Fibroblast of pulmonary artery (primary cell): ENCODE measurements around the gene COL18A1.
A peak's percentile ranks its signal among the peaks of the same experiment; 100 is the strongest.

Source experiments
- DNase-seq: peaks from one replicate; pipeline ENCODE4 v3.0.0-alpha.2; 2010; ENCODE audit warnings: low read depth
- H3K4me3 ChIP-seq: replicated peaks from 2 replicates; pipeline ENCODE4 v1.5.1; 2011; ENCODE audit warnings: low read depth, mild to moderate bottlenecking, control low read depth, low read length, moderate library complexity
- TF ChIP-seq, protein P1 (sequence below): IDR thresholded peaks from 2 replicates; pipeline ENCODE4 v1.5.1; 2011; ENCODE audit warnings: mild to moderate bottlenecking, control low read depth, low read length, inconsistent platforms; ENCODE audit errors: missing control alignments

Gene COL18A1

GRCh38 chr21:45393833-45394638, 10.9 kb upstream of the COL18A1 start:
- DNase-seq = no peak
- no peak overlapping the region for H3K4me3 ChIP-seq
- TF ChIP-seq, protein P1, sequence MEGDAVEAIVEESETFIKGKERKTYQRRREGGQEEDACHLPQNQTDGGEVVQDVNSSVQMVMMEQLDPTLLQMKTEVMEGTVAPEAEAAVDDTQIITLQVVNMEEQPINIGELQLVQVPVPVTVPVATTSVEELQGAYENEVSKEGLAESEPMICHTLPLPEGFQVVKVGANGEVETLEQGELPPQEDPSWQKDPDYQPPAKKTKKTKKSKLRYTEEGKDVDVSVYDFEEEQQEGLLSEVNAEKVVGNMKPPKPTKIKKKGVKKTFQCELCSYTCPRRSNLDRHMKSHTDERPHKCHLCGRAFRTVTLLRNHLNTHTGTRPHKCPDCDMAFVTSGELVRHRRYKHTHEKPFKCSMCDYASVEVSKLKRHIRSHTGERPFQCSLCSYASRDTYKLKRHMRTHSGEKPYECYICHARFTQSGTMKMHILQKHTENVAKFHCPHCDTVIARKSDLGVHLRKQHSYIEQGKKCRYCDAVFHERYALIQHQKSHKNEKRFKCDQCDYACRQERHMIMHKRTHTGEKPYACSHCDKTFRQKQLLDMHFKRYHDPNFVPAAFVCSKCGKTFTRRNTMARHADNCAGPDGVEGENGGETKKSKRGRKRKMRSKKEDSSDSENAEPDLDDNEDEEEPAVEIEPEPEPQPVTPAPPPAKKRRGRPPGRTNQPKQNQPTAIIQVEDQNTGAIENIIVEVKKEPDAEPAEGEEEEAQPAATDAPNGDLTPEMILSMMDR = no peak

- TF ChIP-seq, protein P1 = no peak
- H3K4me3 ChIP-seq = no peak overlapping the region
- no peak for DNase-seq
These were observed 8.4 kb upstream of the COL18A1 start for GRCh38 chr21:45396620-45396995.

DNA sequence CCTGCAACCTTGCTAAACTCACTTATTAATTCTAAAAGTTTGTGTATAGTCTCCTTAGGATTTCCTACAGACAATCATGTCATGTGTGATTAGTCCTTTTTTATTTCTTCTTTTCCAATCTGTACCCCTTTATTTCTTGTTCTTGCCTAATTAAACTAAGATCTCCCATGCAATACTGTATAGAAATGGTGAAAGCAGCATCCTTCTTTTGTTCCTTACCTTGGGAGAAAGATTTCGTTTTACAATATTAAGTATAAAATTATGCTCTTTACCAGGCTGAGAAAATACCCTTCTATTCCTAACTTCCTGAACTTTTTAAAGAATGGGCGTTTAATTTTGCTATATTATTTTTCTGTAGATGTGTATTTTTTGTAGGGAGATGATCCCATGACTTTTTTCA, 7.6 kb upstream of the COL18A1 start:
- TF ChIP-seq, protein P1 = no peak

DNA sequence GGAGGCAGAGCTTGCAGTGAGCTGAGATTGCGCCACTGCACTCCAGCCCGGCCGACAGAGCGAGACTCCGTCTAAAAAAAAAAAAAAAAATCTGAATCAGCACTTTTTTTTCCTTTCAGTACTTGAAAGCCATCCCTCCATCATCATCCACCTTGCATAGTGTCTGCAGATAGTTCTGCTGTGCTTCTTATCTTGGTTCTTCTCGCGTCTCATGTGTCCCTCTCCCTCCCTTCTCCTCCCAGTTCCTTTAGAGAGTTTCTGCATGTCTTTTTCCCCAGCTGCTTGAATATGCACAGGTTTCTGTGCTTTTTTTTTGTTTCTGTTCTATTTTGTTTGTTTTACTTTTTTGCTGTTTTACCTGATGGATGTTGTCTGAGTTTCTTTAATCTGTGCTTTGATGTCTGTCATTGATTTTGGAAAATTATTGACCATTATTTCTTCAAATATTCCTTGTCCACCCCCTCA, 3.9 kb upstream of the COL18A1 start:
- no peak for DNase-seq
- no peak overlapping the region for H3K4me3 ChIP-seq
- TF ChIP-seq, protein P1 = no peak

More for the DNA sequence above, 7.6 kb upstream of the COL18A1 start:
- no peak overlapping the region for H3K4me3 ChIP-seq
- DNase-seq = no peak

- TF ChIP-seq, protein P1 = no peak
- DNase-seq = peak; percentile 35
- H3K4me3 ChIP-seq = no peak overlapping the region
These were observed 2.8 kb upstream of the COL18A1 start for GRCh38 chr21:45401916-45402900.

- TF ChIP-seq, protein P1 = no peak
- DNase-seq = no peak
- no peak overlapping the region for H3K4me3 ChIP-seq
These were observed 1.7 kb upstream of the COL18A1 start for GRCh38 chr21:45403133-45403824.
